GM18520 (cell line): ENCODE measurements around the gene RAP1GDS1.
"Not testable (repeated sequence)": the region's sequence is repeated elsewhere in the genome, so short reads cannot be mapped to it uniquely, and the experiment has no call there.

Experiments
- ATAC-seq: cut with Tn5 transposase; IDR thresholded peaks from one replicate; pipeline ENCODE4 v1.9.1; 2021; ENCODE audit not compliant: unreplicated experiment

Gene RAP1GDS1

GRCh38 chr4:98288671-98289070 is 27.5 kb downstream of the RAP1GDS1 start:
- ATAC-seq = not testable (repeated sequence)

GRCh38 chr4:98289375-98289774 is 28.2 kb downstream of the RAP1GDS1 start:
- peak; percentile 57 for ATAC-seq

- no peak for ATAC-seq
These were observed 29.3 kb downstream of the RAP1GDS1 start for GRCh38 chr4:98290511-98290910.

GRCh38 chr4:98293104-98293887 is 32.1 kb downstream of the RAP1GDS1 start:
- ATAC-seq = no peak

GRCh38 chr4:98298022-98298421 is 36.8 kb downstream of the RAP1GDS1 start:
- ATAC-seq = no peak

GRCh38 chr4:98300706-98301105 is 39.5 kb downstream of the RAP1GDS1 start:
- no peak for ATAC-seq

- ATAC-seq = no peak
These were observed 44.4 kb downstream of the RAP1GDS1 start for GRCh38 chr4:98305576-98305975.

GRCh38 chr4:98310867-98311266 is 49.7 kb downstream of the RAP1GDS1 start:
- ATAC-seq = no peak

GRCh38 chr4:98311656-98312055 is 50.5 kb downstream of the RAP1GDS1 start:
- no peak for ATAC-seq

GRCh38 chr4:98314791-98315565 is 53.8 kb downstream of the RAP1GDS1 start:
- no peak for ATAC-seq

GRCh38 chr4:98318521-98318920 is 57.3 kb downstream of the RAP1GDS1 start:
- ATAC-seq = no peak

GRCh38 chr4:98319021-98319420 is 57.8 kb downstream of the RAP1GDS1 start:
- ATAC-seq = no peak

GRCh38 chr4:98326168-98326567 is 65.0 kb downstream of the RAP1GDS1 start:
- ATAC-seq = no peak

GRCh38 chr4:98327694-98328093 is 66.5 kb downstream of the RAP1GDS1 start:
- ATAC-seq = no peak

- ATAC-seq = not testable (repeated sequence)
These were observed 68.9 kb downstream of the RAP1GDS1 start for GRCh38 chr4:98329879-98330640.

- no peak for ATAC-seq
These were observed 70.8 kb downstream of the RAP1GDS1 start for GRCh38 chr4:98332017-98332416.

- ATAC-seq = no peak
These were observed 73.3 kb downstream of the RAP1GDS1 start for GRCh38 chr4:98334461-98334860.

GRCh38 chr4:98338761-98339438 is 77.7 kb downstream of the RAP1GDS1 start:
- no peak for ATAC-seq

- no peak for ATAC-seq
These were observed 80.1 kb downstream of the RAP1GDS1 start for GRCh38 chr4:98341309-98341708.

- ATAC-seq = no peak
These were observed 82.4 kb downstream of the RAP1GDS1 start for GRCh38 chr4:98343626-98344025.

GRCh38 chr4:98345838-98346237 is 84.7 kb downstream of the RAP1GDS1 start:
- no peak for ATAC-seq
